NB4 (cell line): ENCODE data around the gene USP53.

ENCODE experiments used
- CTCF ChIP-seq: IDR thresholded peaks from one replicate; pipeline ENCODE4 v1.5.1; 2012; ENCODE audit warnings: low read depth, low read length
- MAX ChIP-seq: IDR thresholded peaks from 2 replicates; pipeline ENCODE4 v1.6.1; 2011; ENCODE audit warnings: low read depth, low read length
- MYC ChIP-seq: IDR thresholded peaks from 2 replicates; pipeline ENCODE4 v1.6.1; 2011; ENCODE audit warnings: low read depth, low read length
- POLR2A ChIP-seq: IDR thresholded peaks from 2 replicates; pipeline ENCODE4 v1.6.1; 2011; ENCODE audit warnings: mild to moderate bottlenecking; ENCODE audit not compliant: insufficient read length; ENCODE audit errors: extremely low read depth

DNA sequence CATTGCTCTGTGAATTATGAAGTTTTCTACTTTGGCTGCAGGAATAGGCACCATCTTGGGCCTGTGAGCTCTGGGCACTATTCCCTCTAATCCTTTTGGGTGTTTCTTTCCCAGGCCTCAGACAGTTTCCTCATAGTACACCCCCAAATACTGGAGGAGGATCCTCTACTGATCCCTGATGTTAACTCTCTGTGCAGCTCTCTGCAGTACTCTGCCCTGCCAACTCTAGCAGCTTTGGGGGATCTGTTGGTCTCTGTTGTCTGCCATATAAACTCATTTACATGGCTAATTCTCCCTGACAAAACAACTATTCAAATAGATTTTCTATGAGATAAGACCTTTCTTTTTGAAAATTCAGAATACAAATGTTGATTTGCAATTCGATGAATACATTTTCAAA is 29.9 kb downstream of the USP53 start:
- TF ChIP-seq CTCF: no peak
- TF ChIP-seq POLR2A: no peak
- no peak for TF ChIP-seq MAX
- TF ChIP-seq MYC: no peak
